Superior temporal gyrus (tissue), 1 donor: ENCODE results near the gene KIF2C.
A peak's percentile ranks its signal among the peaks of the same experiment; 100 is the strongest.
"Not testable (repeated sequence)": the region's sequence is repeated elsewhere in the genome, so short reads cannot be mapped to it uniquely, and the experiment has no call there.

ENCODE experiments used
- DNase-seq: peaks from one replicate; pipeline ENCODE4 v3.0.0-alpha.2; 2016; ENCODE audit errors: extremely low spot score

KIF2C gene

DNA sequence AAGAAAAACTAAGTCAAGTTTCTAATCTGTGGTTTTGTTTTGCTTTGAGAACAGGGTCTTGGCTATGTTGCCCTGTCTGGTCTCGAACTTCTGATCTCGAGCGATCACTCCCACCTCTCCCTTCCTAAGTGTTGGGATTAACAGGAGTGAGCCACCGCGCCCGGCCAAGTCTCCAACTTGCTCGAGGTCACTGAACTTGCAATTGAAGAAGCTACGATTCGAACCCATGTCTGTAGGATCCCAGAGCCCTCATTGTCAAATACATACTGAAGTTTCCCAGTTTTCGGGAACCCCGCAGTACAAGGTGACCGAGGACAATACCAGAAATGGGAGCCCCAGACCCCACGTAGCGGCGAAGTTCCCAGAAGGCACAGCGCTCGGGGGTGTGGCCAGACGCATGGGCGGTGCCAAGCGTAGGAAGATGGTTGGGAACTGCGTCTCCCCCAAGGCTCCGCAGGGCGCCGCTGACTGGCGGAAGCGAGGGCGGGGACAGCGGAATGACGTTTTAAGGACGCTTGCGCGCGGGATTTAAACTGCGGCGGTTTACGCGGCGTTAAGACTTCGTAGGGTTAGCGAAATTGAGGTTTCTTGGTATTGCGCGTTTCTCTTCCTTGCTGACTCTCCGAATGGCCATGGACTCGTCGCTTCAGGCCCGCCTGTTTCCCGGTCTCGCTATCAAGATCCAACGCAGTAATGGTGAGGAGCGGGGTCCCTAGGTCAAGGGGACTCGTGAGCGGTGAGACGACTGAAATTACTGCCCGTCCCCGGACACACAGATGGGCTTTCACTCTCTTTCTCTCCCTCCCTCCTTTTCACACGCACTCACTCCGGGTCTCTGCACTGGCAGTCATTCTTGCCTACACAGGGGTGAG lies at the start of gene KIF2C:
Gene KIF2C, plus strand, starts transcription at position 531 of the 872 bp plus-strand sequence. Its CDS starts 96 bp downstream, at position 627.
- peak; percentile 98 for DNase-seq

DNA sequence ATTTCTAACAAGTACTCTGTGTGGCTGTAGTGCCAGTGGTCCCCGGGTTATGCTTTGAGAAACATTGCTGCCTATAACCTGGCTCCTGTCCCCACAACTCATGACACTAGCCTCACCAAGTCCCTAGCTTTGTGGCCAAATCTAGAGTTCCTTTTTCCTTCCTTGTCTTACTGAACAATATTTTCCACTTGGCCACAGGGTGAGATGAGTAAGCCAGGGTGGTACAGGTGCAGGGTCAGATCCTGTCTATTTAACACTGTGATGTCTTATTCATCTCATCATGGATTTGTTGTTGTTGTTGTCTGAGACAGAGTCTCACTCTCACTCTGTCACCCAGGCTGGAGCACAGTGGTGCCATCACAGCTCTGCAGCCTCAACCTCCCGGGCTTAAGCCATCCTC lies 46.5 kb upstream of the KIF2C start:
- no peak for DNase-seq

DNA sequence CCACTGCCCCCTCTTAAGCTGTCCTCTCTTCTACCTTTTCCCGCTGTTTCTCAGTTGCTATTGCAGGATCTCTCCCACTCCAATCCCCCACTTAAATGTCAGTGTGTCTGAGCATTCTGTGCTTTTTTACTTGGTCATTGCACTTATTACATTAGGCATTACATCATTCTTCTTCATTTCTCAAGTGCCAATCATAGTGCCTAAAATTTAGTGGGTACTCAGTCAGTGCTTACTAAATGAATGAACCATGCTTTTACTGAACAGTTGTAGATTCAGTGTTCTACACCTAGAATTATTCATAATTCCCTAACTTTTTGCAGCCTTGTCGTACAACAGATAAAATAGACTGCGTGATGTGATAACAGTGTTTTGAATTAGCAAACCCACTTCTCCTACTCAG lies 45.7 kb upstream of the KIF2C start:
- no peak for DNase-seq

DNA sequence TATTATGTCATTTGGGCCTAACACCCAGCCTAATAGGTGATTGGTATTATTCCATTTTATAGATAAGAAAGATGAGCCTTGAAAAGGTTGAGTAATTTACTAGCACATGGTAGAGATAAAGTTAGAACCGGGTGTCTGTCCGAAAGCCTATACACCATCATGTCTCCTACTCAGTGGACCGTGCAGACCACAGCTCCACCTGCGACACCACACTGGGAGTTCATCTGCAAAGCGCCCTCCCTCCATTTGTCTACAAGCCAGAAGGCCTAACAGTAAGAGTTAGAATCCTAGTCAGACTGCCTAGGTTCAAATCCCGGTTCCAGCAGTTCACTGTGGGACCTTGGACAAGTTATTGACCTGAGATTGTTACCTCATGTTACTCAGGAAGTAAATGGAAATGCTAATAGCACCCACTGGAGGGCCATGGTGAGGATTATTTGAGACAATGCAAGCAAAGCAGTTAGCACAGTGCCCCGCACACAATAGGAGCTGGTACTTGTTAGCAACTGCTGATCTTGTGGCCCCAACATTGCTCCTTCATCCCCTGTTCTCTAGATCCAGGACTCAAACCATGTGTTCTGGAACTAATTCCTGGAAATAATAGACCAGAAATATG lies 44.7 kb upstream of the KIF2C start:
- no peak for DNase-seq

DNA sequence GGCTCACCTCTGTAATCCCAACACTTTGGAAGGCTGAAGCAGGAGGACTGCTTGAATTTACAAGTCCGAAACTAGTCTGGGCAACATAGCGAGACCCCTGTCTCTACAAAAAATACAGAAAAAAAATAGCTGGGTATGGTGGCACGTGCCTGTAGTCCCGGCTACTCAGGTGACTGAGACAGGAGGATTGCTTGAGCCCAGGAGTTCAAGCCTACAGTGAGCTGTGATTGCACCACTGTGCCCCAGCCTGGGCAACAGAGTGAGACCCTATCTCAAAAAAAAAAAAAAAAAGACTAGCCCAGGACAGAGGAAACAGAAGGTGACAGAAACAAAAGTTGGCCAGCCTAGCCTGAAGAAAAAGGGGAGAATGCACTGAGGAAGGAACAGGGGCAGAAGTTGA lies 44.0 kb upstream of the KIF2C start:
- DNase-seq: no peak

DNA sequence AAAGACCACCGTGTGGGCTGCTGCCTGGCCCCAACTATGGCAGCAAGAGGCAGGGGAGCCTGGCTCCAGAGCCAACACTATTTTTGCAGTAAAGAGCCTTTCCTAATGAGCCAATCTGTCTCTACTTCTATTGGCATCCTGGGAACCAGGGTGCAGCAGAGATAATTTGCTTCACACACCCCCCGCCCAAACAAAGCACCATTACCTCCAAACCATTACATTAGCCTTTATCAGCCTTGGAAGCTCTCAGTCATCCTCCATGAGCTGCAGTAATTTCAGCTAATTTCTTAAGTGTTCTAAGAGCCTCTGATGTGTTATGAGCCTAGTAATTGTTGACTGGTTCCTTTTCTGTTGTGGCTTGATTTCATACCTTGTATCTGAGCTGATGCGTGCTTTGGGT lies 43.5 kb upstream of the KIF2C start:
- no peak for DNase-seq

DNA sequence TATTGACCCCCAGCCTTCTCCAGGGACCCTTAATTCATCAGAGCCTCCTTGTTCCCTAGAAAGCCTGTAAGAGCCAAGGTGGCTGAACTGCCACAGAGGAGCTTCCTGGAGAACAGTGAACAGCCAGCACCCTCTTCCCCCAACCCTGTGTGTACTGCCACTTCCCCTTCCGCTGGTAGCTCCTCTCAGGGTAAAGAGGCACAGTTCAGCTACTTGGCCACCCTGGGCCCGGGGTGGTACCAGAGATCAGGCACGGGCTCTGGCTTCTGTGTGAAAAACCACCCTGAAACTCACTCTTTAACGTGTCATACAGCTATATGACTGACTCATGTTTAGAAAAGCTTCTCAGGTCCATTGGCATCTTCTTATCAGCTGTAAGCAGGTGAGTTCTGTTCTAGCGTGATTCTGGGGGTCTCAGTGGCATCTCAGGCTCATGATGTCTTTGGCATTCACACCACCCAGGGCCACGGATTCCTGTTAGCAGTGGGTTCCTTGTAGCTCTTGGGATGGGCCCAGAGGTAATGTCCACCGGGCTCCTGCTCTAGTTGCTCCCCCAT lies 42.8 kb upstream of the KIF2C start:
- DNase-seq: no peak

DNA sequence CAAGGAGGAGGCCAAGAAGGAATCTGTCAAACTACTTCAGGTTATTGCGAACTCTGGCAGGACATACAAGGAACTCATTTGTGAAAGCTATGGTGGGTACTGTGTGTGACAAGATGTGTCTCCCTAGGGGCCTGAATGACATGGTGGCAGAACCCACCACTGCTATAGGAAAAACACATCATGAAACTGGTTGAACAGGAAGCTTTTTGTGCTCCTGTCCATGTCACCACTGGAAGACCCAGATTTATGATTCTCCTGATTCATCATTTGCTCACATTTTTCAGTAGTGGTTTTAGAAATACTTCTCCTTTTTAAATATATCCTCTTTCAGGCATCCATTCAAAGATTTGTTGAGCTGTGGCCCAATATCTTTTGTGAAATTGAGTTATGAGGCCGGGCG lies 41.5 kb upstream of the KIF2C start:
- DNase-seq: no peak

DNA sequence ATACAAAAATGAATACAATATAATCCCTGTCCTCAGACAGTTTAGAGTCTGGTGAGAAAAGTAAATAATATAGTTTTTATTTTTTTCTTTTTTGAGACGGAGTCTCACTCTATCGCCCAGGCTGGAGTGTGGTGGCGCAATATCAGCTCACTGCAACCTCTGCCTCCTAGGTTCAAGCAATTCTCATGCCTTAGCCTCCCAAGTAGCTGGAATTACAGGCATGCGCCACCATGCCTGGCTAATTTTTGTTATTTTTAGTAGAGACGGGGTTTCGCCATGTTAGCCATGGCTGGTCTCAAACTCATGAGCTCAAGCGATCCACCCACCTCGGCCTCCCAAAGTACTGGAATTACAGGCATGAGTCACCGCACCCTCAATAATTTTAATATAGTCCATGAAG lies 40.3 kb upstream of the KIF2C start:
- not testable (repeated sequence) for DNase-seq

DNA sequence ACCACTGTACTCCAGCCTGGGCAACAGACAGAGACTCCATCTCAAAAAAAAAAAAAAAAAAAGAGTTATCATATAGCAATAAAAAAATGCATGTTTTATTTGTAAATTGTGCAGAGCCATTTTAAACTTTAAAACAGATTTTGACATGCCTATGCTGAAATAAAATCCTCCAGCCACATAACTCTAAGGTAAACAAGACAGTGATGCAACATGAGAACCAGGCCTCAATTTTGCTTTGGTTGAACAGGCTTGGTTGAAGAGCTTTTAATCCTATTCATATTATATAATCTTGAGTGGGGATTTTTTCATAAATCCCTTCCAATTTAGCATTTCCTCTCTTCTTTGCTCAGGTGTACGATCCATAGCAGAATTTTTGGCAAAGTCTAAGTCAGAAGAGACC lies 39.1 kb upstream of the KIF2C start:
- no peak for DNase-seq

DNA sequence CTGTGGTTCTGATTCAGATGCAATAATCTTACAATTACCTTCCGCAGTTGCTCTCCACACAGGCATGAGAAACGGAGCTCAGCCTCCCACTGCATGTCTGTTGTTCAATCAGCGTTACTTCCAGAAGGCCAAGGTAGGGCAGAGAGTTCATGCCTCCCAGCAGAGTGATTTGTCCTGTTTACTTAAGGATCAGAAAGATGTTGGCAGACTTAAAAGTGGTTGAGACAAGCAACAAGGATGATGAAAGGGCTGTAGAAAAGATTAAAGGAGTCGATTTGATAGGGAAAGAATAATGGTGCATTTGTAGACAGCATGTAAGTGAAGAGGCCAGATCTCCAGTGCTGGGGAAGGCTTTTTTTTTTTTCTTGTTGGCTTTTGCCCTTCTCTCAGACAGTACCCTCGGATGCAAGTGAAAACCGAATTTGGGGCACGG lies 38.5 kb upstream of the KIF2C start:
- DNase-seq: no peak

DNA sequence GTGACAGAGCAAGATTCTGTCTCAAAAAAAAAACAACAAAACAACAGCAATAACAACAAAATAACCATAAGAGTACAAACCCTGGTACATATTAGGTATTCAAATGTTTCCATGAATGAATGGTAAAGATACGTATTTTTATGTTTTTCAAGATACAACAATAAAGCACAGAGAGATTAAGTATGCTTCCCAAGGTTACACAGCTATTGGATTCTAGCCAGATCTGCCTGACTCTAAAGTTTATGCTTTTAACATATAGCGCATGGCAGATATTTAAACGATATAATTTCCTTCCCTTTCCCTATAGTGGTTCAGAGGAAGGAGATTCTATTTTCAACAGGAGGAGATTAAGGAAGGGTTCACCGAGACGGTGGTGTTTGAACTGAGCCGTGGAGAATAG lies 34.2 kb upstream of the KIF2C start:
- DNase-seq: no peak

DNA sequence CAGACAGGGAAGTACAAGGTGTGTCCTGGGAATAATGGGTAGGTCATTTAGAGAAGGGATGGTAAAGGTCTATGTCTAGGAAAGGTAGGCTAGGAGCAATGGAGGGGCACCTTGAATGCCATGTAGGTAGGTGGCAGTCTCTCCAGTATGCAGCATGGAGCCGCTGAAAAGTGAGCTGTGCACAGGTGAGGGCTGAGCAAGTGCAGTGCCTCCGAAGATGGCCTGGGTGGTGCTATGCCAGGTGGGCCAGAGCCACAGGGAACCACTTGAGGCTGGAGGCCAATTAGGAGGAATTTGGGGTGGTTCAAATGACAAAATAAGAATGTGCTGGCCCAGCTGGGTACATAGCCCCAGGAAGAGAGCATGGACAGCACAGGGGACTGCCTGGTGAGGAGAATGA lies 33.7 kb upstream of the KIF2C start:
- DNase-seq: no peak

DNA sequence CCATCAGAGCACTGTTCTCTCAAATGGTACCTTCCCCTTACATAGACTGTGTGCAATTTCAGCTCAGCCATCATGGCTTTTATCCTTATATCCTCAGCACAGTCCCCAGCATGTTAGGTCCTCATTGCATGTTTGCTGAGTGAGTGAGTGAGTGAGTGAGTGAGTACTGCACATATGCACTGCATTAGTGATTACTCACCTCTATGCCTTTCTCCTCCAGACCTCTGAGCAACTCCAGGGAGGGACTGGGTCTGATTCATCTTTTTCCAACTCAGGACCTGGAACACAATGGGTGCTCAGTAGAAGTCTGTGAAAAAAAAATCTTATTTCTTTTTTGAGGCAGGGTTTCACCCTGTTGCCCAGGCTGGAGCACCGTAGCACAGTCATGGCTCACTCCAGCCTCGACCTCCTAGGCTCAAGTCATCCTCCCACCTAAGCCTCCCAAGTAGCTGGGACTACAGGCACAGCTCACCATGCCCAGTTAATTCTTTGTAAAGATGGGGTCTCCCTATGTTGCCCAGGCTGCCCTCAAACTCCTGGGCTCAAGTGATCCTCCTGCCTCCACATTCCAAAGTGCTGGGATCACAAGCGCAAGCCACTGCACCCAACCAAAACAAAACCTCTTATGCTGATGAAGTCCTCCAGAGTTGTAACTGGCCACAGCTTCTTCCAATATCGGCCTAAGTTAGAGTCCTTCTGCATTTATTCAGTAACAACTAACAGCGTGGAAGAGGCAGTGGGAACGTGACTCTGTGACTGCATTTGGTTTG lies 32.3 kb upstream of the KIF2C start:
- DNase-seq: no peak

DNA sequence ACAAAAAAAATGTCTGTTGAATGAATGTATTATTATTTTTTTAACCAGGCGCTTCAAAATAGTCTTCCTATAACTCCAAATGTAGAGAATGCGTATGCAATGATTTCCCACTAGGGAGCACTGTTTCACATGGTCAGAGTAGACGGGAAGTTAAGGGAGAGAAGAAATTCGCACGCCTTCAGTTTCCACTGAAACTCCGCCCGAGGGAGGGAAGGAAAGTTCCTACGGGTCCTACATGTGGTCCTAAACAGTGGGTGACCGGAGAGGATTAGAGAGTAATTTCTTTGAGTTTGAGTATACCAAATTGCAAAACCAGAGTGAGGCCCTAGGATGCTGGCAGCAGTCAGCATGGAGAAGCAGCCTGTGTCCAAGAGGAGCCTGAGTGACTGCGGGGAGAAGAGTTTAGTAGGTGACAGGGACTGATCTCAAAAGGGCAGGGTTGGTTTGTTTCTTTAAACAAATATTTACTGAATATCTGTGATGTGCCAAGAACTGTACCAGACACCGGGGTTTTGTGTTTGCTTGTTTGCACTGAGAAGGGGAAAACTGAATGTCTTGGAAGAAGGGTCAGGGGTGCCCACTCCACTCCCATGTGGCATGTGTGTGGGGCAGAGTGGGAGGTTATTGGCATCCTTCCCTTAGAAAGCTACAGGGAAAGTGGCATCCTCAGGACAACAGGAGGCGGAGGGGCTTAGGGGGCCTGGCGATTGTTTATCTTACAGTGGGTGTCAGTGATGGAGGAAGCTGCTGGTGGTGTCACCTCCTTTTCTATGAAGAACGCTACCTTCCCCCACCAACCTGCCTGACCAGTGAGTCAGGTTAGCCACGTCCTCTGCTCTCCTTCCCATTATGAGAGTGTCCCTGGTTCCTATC lies 31.4 kb upstream of the KIF2C start:
- DNase-seq: peak; percentile 76

DNA sequence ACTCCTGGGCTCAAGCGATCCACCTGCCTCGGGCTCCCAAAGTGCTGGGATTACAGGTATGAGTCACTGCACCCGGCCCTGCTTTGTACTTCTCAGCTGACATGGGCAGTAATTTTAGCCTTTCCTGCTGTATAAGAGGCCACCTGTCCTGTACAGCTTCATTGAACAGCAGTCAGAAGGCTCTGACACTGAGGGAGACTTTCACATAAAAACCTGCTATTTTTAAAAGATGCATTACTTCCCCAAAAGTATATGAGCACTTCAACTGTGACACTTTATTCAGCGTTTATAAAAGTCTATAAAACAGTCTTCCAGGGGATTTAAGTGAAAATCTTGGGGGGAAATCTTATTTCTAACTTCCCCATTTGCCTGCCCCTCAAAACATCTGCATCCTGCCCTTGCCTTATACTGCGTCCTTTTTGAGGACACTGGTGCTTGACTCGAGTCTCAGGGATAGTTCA lies 26.3 kb upstream of the KIF2C start:
- DNase-seq: no peak

DNA sequence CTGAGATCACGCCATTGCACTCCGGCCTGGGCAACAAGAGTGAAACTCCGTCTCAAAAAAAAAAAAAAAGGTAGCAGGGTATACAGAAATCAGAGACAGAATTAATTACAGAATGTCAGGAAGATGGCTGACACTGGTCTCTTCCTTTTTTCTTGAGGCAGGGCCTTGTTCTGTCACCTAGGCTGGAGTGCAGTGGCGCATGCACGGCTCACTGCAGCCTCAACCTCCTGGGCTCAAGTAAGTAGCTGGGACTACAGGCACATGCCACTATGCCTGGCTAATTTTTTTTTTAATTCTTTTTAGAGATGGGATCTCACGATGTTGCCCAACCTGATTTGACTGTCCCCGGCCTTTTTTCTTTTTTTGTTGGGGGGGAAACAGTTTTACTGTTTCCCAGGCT lies 25.1 kb upstream of the KIF2C start:
- DNase-seq: no peak

DNA sequence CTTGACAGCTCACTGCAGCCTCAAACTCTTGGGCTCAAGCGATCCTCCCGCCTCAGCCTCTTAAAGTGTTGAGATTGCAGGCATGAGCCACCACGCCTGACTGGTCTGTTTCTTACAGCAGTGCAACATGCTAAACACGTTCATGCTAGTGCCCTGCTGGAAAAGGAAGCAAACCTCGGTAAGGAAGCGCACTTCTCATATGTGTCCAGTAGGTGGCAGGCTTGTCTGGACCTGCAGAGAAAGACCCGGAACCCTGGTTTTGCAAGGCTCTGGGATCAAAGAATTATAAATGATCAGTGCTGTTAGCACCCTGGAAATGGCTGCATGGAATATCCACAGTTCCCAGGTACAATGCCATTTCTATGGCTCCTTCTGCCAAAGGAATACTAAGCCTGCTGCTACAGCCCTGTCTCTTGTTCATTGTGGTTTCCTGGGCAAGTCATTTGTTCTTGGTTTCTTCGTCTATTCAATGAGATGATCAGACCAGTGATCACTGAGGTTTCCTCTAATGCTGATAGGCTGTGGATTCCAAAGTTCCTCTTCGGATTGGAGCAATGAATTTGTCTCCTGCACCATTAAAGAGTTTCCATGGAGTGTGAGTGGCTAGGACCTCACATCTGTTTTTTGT lies 24.6 kb upstream of the KIF2C start:
- DNase-seq: peak; percentile 90

DNA sequence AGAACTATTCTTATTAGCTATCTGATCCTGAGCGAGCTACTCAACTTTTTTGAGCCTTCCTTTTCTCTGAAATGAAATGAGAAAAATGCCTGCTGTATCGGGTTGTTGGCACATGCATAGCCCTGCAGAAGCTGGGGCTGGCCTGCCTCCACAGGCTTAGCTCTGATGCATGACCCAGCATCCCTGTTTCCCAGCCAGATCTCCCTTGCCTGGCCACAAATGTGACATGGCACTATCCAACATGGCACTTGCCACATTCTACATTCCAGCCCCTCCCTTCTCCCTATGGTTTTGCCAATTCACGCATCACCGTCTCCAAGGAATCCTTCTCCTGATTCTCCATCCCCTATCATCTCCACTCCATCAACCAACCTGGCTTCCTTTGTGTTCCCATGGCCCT lies 22.5 kb upstream of the KIF2C start:
- no peak for DNase-seq

DNA sequence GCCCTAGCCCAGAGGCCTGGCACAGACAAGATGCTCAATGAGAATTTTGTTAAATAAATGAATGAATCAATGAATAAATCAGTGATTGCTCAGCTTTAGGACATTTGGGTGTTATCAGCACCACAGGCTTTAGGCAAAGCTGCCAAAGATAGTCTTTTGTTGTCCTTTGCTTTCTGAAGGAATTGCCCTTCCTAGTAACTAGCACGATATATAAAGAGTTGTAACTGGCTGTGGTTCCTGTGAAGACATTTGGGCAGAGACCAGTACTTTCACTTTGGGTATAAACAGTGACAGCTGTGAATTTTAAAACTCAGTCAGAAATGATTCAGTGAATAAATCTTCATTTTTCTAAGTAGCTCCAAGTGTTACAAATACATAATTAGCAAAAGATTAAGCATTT lies 22.0 kb upstream of the KIF2C start:
- peak; percentile 51 for DNase-seq

DNA sequence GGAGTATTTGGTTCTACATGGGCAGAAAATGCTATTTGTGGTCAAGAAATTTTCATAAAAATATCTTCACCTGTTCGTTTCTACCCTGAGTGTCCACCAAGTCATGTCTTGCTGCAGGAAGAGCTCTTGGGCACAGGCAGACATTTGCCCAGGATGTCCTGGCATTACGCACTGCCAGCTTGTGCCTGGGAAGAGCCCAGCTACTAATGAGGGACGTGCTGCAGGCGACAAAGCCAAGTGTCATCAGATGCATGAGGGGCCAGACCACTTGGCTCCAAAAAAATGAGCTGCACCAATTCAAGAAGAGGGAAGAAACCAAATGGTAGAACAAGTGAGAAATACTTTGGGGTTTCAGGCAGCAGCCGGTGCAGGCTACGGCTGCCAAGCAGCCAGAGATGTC lies 21.5 kb upstream of the KIF2C start:
- no peak for DNase-seq
